Spleen (tissue), 7 donors: ENCODE results near the gene AKAP13.

Source experiments
- CTCF ChIP-seq, 11 experiments: fragments of 200-600 bp in 7 of 11; fragments of 450-650 bp in 4 of 11; sonication (generic) in 4 of 11; IDR thresholded peaks in 8 of 11; conservative IDR thresholded peaks in 3 of 11; 1 replicate in 7 of 11; 2 replicates in 4 of 11; pipeline versions ENCODE4 v1.4.0 to v1.8.0; 2016 to 2021; ENCODE audit warnings: antibody characterized with exemption in 11 of 11, inconsistent platforms in 4 of 11, mild to moderate bottlenecking in 1 of 11
- POLR2A ChIP-seq, 3 donors: fragments of 450-650 bp; IDR thresholded peaks; one replicate each; pipeline ENCODE4 v1.5.1; 2017; ENCODE audit warnings: antibody characterized with exemption in 3 of 3, mild to moderate bottlenecking in 1 of 3
- POLR2AphosphoS5 ChIP-seq, 3 donors: sonication (generic); formaldehyde crosslinking; IDR thresholded peaks; one replicate each; pipeline ENCODE4 v1.5.1; 2017; ENCODE audit warnings: antibody characterized with exemption in 3 of 3
- donor health status: DM: no; HTN: no; CAD: no; lungs with moderate emphysema.
- donor health status: DM: no; HTN: no; CAD: no.
- donor health status: DM: no; HTN: no; CAD: no.

- TF ChIP-seq POLR2A (IDR thresholded peaks at IDR 0.05) (no peak), CTCF (IDR thresholded peaks at IDR 0.05 in 8 of 11, conservative IDR thresholded peaks at IDR 0.05 in 3 of 11) (no peak), POLR2AphosphoS5 (IDR thresholded peaks at IDR 0.05) (no peak)
These were observed 9.4 kb downstream of the AKAP13 start for GRCh38 chr15:85389772-85390171.
